Measurements from ENCODE around the gene TMEM178A.
"Not testable (repeated sequence)": the region's sequence is repeated elsewhere in the genome, so short reads cannot be mapped to it uniquely, and the experiment has no call there.

TMEM178A gene

DNA sequence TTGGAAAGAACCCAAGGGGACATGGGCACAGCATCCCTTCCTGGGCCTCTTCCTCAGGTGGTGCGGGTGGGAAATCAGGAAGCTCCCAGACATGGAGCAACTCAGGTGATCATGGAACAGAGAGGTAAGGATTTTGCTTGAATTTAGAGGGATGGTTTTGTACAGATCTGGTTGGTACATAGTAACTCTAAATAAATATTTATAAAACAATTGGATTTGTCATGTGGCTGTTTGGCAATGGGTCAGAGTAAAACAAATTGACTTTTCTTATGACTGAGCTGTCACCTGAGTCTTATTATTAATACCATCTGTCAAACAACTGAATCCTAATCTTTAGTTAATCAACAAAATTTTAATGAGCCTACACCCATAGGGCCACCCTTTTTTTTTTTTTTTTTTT, 19.4 kb upstream of the TMEM178A start:
- TF ChIP-seq, protein P1, sequence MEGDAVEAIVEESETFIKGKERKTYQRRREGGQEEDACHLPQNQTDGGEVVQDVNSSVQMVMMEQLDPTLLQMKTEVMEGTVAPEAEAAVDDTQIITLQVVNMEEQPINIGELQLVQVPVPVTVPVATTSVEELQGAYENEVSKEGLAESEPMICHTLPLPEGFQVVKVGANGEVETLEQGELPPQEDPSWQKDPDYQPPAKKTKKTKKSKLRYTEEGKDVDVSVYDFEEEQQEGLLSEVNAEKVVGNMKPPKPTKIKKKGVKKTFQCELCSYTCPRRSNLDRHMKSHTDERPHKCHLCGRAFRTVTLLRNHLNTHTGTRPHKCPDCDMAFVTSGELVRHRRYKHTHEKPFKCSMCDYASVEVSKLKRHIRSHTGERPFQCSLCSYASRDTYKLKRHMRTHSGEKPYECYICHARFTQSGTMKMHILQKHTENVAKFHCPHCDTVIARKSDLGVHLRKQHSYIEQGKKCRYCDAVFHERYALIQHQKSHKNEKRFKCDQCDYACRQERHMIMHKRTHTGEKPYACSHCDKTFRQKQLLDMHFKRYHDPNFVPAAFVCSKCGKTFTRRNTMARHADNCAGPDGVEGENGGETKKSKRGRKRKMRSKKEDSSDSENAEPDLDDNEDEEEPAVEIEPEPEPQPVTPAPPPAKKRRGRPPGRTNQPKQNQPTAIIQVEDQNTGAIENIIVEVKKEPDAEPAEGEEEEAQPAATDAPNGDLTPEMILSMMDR (IDR thresholded peaks at IDR 0.05; ENCODE audit: control insufficient read depth, extremely low read depth, insufficient read depth), result no peak
- H3K4me3 ChIP-seq (ENCODE audit: low read depth, low read length), result no peak overlapping the region

DNA sequence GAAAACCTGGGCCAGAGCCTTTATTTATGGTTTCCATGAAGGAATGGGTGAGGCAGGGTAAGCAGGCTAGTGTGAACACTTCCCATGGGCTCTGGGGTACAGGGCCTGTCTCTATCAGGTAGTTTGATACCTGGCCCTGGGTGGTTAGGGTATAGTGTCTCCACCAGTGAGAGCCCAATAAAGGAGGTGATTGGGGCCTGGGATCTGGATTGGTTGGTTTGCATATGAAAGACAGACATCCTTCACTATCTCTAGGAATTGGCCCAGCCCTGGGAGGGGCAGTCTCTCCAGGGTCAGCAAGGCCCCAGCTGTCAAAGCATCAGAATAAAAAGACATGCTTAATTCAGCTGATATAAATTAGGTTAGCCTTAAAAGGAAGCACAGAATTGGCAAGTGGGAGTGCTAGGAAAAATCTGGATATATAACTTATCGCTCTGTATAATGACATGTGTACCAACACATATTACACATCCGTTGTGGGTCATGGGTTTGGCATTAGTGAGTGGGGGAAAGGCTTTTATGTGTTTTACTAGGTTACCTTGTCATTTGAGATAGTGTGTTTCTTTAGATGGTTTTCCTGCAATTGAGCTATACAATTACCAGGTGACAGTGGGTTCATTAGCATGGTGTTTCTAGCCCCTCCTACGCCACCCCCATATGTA, 18.5 kb upstream of the TMEM178A start:
- TF ChIP-seq, protein P1 (IDR thresholded peaks at IDR 0.05; ENCODE audit: control insufficient read depth, extremely low read depth, insufficient read depth), result no peak
- no peak for DNase-seq (ENCODE audit: low read depth)
- H3K4me3 ChIP-seq (ENCODE audit: low read depth, low read length), result no peak overlapping the region

More for the DNA sequence above, 19.4 kb upstream of the TMEM178A start:
- DNase-seq (ENCODE audit: low read depth), result peak; percentile 59

DNA sequence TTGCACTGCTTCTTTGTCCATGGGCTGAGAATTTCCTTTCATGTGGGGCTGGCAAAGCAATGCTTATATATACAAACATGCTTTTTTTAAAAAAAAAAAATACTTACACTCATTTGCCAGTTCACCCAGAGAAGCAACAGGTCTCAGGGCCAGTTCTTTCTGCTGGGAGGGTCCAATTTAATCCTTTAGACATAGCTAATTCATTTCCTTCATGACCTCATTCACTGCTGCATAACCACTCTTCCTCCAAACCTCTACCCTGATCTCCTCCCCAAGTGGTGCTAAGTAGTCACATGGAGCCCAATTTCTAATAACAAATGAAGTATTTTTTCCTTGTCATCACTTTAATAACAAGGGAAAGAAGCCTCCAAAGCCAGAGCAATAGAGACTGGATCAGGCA, 17.1 kb upstream of the TMEM178A start:
- TF ChIP-seq, protein P1 (IDR thresholded peaks at IDR 0.05; ENCODE audit: control insufficient read depth, extremely low read depth, insufficient read depth), result no peak
- no peak for DNase-seq (ENCODE audit: low read depth)

DNA sequence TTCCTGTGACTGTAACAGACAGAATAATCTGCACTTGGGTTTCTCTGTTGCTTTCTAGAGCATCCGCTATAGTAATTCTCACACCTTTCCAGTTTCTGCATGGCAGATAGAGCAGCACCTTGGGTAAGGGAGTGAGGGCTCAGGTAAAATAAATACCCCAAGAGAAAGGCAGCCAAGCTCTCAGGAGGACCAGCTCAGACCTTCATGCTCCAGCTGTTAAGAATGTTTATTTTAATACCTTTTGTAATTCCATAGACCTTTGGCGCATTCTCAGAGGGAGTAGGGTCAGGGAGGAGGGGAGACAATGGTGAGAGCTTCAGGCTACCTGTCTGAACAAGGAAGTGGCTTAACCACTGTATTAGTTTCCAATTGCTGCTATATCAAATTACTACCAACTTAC, 16.2 kb upstream of the TMEM178A start:
- H3K4me3 ChIP-seq (ENCODE audit: low read depth, low read length), result no peak overlapping the region
- TF ChIP-seq, protein P1 (IDR thresholded peaks at IDR 0.05; ENCODE audit: control insufficient read depth, extremely low read depth, insufficient read depth), result no peak
- no peak for DNase-seq (ENCODE audit: low read depth)

More for the DNA sequence above, 17.1 kb upstream of the TMEM178A start:
- H3K4me3 ChIP-seq (ENCODE audit: low read depth, low read length), result no peak overlapping the region

DNA sequence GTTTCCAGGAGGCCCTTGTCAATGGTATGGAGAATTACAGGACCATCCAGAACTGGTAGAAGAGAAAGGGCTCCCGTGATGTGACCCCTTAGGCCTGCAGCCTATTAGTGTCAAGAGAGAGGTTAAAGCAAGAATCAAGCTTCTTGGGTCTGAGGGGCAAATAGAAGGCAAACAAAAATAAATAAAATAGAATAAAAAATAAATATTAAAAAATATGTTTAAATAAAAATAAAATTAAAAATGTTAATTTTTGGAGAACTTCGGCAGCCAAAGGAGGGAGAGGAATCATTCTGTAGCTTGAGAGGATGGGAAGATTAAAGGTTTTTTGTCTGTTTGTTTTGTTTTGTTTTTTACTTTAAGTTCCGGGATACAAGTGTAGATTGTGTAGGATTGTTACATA, 15.2 kb upstream of the TMEM178A start:
- no peak overlapping the region for H3K4me3 ChIP-seq (ENCODE audit: low read depth, low read length)
- TF ChIP-seq, protein P1 (IDR thresholded peaks at IDR 0.05; ENCODE audit: control insufficient read depth, extremely low read depth, insufficient read depth), result no peak
- no peak for DNase-seq (ENCODE audit: low read depth)

DNA sequence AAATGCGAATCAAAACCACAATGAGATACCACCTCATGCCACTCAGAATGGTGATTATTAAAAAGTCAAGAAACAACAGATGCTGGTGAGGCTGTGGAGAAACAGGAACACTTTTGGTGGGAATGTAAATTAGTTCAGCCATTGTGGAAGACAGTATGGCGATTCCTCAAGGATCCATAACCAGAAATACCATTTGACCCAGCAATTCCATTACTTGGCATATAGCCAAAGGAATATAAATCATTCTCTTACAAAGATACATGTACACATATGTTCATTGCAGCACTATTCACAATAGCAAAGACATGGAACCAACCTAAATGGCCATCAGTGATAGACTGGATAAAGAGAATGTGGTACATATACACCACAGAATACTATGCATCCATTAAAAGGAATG, 9.5 kb upstream of the TMEM178A start:
- DNase-seq (ENCODE audit: low read depth); H3K4me3 ChIP-seq (ENCODE audit: low read depth, low read length): not testable (repeated sequence)

DNA sequence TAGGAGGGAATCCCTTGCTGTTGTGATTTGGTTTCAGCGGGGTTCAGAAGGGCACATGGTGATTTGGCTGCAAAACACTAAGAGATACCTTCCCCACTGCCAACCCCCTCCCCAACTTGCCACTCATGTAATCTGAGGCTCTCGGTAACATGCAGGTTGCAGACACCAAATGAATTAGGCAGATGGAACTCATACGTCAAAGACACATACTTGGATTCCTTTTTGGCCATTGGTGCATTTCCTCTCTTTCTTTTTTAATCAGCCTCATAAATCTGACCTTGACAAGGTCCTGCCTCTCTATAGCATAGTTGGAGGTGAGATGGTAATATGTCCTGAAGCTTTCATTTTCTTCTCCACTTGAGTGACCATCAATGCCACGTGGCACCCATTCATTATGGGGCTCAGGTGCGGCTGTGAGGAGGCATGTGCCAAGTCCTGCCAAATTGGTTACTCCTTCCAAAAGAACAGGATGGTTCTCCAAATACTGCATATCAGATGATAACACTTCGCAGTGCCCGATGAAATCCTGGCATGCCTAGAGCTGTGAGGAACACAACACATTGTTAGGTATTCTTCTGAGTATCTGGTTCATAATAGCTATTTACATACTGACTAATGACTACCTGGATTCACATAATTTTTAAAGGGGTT, 8.3 kb upstream of the TMEM178A start:
- no peak for DNase-seq (ENCODE audit: low read depth)
- TF ChIP-seq, protein P1 (IDR thresholded peaks at IDR 0.05; ENCODE audit: control insufficient read depth, extremely low read depth, insufficient read depth), result no peak
- no peak overlapping the region for H3K4me3 ChIP-seq (ENCODE audit: low read depth, low read length)

Measured in LNCaP clone FGC (cell line).